Measurements from ENCODE around the gene AIDA.
A peak's percentile ranks its signal among the peaks of the same experiment; 100 is the strongest.
"Not testable (repeated sequence)": the region's sequence is repeated elsewhere in the genome, so short reads cannot be mapped to it uniquely, and the experiment has no call there.

AIDA gene

DNA sequence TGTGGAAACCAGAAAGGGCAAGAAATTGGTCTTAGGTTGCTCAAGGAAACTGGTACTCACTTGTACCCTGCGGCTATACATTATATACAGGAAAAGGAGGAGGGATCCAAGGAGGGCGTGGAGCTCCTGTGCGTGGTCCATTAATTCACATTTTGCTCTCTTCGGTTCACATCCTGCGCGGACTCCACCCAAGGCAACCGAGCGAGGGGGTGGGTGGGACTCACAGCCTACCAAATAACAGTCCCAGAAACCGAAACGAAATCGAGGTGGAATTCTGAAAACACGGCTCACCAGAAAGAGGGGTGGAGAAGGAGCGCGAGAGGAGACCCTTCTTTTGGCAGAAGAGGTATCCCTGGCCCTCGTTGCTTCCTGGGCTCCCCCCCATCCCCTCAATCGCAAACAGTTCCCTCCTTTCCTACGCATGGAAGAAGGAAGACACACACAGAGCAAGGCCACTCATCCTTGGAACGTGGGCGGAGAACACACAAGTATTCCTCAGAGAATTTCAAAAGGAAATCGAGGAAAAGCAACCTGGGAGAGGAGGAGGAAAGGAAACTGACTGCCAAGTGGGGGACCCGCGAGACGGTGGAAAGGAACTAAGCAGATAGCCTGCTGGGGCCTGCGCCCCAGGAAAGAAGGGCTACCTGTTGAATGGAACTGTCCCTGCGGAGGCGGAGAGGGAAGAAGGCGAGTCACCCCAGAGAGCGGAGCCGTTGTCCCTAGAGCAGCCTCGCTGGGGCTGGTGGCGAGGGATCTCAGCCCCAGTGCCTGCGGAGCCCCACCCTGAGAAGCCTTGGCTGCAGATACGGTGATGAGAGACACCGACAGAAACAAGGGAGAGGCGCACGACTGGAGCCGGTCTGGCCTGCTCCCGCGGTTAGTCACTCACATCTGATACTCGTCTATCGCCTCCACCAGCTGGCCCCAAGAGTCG, 705 bp downstream of the AIDA start:
- DNase-seq: peak; percentile 4 to 32

DNA sequence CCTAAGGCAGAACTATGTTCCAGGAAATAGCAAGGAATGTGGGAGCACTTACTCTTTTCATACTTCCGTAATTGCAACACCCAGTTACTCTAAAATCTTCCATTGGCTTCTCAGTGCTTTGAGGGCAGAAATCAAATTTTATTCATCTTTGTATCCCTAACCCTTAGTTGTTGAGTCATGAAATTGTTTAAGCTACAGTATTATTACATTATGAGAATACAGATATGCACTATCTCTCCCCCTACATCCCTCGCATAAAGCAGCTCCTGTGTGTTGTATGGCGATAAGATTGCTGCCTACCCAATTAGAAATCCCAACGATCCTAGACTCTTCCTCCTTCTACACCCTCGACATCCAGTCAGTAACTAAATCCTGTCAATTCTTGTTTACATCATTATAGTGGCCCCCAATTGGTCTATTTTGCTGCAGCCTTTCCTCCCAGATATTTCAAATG, 2.6 kb downstream of the AIDA start:
- no peak for DNase-seq

DNA sequence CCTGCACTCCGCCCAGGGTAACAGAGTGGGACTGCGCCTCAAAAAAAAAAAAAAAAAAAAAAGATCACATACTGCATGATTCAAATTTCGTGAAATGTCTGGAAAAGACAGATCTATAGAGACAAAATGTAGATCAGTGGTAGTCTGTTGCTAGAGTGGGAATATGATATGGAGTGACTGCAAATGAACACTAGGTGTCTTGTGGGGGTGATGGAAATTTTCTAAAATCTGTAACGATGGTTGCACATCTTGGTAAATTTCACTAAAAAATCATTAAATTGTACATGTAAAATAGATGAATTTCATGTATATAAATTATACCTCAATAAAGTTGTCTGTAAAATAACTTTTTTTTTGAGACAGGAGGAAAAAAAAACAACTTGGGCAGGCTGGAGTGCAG, 5.5 kb downstream of the AIDA start:
- no peak for DNase-seq

DNA sequence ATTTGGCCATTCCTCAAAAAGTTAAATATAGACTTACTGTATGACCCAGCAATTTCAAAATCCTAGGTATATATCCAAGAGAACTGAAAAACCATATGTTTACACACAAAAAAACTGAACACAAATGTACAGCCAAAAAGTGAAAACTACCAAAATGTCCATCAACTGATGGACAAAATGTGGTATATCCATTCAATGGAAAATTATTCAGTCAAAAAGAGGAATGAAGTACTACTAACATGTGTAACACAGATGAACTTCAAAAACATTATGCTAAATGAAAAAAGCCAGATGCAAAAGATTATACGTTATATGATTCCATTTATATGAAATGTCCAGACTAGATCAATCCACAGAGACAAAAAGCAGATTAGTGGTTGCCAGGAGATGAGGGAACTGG, 8.0 kb downstream of the AIDA start:
- no peak for DNase-seq

DNA sequence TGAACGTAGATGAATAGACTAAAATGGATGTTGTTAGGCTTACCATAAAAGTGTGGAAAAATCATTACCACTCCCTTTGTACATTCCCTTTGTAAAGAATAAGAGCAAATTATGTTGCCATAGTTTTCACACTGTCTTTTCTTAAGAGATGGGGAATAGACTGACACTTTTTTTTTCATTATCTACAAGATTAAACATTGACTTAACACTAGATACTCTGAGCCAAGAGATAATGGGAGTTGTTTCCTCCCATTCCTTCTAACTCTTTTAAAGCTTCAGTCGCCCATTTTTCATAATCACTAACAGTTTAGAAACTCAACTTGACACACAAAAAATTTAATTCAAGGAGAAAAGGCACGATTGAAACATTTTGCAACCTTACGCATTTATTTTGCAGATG, 10.1 kb downstream of the AIDA start:
- no peak for DNase-seq

DNA sequence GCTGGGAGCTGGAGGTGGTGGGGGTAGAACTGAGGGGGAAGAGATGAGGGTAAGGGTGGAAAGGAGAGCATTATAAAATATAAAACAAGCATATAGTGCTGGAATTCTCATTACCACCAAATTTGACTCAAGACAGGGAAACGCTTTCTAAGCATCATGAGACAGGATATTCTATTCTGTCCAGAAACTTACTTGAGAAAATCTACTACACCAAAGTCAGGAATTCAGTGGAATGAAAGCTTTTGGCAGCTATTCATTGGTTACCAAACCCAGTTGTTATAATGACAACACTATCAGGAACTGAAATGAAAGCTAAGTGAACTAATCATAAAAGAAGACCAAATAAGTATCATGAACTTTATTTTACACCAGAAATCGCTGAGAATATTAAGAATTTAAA, 14.5 kb downstream of the AIDA start:
- DNase-seq: no peak

DNA sequence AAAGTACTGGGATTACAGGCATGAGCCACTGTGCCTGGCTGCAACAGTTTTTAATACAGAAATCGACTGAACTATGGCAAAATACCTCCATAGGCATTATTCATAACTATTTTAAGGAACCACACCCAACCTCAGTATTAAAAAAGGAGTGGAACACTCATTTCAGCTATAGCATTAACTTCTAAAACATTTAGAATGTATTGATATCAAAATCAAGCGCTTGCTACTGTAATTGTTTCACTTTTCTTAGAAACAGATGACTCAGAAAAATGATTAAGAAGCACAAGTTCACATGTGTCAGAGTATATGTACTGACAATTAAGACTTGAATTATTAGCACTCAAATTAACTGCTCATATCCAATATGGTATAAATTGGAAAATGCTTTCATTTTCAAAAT, 15.1 kb downstream of the AIDA start:
- DNase-seq: no peak

DNA sequence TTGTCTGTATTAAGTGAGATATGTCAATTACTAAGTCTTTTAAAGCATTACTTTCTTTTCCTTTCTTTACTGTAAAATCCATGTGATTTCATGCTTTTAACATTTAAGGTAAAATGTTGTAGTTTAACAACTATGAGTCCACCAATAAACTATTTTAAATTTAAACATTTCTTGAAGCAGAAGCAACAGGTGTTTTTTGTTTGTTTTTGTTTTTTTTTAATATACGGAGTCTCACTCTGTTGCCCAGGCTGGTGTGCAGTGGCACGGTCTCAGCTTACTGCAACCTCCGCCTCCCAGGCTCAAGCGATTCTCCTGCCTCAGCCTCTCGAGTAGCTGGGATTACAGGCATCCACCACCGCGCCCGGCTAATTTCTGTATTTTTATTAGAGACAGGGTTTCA, 15.6 kb downstream of the AIDA start:
- DNase-seq: no peak

DNA sequence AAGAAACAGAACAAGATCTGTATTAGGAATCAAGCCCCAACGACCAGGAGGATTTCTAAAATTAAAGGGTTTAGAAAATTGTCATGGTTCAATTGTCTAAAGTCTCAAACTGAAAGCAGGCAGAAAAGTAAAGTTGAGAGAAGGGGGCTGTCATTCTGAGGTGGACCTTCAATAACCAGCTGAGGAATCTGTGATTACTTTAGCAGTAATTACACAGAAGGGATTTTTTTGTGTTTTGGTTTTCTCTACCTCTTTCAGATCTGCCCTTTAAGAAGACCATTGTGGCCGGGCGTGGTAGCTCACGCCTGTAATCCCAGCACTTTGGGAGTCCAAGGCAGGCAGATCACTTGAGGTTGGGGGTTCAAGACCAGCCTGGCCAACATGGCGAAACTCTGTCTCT, 17.4 kb downstream of the AIDA start:
- no peak for DNase-seq

DNA sequence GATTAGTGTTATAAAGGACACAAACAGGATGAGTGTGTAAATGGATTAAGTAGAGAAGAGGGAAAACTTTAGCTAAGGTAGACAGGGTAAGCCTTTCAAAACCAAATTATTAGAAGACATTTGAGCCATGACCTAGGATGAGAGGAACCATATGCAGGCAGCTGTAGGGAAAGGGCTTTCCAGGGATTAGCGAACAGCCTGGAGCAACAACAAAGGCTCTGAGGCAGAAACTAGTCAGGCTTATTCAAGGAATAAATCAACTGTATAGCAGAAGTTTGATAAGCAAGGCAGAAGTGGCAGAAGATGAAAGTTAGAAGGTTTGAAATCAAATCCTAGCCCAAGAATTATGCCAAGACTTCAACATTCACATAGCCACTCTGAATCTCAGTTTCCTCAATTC, 21.3 kb downstream of the AIDA start:
- DNase-seq: no peak

DNA sequence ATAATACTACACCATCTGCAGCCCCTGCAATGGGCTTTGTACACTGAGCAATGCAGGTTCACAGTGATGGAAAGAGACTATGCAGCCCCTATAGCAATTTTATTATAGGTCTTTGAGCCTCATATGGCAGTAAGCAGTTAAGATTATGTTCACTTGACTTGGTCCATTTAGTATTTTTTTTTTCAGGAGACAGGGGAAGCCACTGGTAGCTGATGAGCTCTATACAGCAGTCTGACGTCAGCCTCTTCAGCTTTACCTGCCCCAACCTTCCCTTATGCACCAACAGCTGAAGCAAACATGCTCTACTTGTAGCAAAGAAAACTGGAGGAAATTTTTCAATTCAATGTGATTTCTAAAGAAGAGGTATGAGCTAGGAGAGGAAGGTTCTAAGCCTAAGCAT, 32.2 kb downstream of the AIDA start:
- DNase-seq: no peak

DNA sequence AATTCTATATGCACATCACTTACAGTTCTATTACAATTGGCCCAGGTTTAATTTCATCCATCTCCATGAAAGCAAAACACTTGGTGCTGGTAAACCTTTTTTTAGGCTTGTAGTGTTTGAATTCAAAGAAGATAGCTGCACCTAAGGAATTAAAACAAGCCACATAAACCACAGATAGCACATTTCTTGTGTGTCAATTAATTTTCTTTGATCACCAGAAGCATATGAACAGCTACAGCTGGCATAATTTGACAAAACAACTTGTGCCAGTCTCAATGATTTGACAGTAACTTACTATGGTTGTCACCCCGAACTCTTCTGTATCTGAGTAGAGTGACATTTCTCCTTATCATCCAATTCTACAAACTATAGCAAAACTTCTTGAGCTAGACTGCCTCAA, 42.2 kb downstream of the AIDA start:
- DNase-seq: no peak

DNA sequence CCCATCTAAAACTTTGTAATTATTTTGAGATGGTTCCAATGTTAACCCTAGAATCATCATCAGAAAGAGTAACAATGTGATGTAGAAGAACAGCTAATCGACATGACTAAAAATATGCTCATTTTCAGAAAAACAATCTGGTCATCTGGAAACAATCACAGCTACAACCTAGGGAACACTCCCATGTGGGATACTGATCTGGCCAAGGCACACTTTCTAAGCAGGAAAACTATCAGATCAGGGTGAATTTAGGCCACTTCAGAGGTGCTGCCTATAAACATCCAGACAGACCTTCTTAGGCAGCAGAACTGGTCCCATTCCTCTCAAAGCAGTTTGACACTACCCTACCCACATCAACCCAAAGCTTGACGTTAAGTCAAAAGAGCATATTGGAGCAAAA, 43.2 kb downstream of the AIDA start:
- DNase-seq: not testable (repeated sequence)

DNA sequence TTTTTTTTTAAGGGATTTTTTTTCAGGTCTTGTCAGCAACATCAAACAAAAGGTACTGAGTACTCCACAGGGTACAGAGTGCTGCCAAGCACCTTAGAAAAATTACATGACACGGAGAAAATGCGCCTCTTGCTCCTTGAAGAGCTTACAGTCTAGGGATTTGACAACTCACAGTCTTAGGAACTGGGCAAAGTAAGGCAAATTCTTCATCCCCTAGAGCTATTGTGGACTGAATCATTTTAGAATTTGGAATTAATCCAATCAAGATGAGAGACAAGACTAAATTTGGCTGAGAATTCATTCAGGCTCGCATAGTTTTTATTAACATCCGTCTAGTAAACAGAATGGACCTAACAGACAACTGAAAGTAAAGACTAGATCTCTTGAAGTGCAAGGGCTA, 44.1 kb downstream of the AIDA start:
- DNase-seq: not testable (repeated sequence)

DNA sequence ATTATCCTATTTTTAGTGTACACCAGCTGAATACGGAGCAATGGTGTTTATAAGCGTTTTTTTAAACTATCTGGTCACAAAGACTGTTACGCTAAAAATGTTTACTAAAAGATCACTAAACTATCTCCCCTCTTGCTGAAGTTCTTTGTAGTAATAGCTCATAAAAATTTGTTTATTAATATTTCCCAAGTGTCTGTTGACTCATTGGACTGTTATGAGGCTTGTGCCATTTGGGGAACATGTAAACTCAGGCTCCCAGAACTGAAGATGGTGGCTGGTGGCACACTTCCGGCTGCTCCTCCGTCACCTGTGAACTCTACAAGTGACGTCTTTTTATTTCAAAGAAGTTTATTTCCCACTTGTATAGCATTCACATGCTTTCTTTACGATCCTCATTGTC, 46.3 kb downstream of the AIDA start:
- no peak for DNase-seq

DNA sequence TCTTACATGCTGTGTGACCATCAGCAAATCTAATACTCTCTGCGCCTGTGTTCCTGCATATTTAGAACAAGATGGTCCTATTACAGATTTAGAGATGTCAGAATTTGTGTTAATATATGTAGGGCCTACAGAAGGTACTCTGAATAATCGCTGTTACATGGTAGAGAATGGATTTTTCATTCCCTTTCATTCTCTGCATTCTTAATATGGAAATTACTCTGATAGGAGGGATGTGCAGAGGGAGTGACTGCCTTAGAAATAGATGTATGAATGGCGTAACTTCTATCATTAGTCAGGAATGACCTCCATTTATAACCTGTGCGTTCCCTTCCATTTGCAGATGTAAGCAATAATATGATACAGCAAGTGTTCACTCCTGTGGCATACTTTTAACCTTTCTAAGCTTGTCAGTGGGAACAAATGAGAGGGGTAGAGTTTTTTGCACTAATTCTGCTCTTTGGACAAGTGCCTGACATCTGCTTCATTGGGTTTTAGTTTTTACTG, 48.8 kb downstream of the AIDA start:
- DNase-seq: no peak

DNA sequence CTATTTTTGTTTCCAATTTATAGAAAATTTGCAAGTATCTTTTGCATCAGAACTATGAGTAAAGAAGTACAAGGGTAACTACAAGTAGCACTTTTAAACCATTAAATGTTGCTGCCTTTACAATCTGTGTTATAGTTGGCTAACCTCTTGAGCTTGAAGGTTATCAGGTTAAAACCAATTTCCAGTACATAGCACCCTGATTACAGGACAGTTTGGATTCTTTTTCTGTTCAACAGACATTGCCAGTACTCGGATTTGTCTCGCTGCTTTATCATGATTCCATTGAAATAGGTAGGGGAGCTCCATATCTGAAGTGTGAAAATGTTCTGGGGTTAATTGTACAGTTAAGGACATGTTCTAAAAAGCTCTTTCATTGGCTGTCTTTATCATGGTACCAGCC, 54.4 kb downstream of the AIDA start:
- DNase-seq: no peak

DNA sequence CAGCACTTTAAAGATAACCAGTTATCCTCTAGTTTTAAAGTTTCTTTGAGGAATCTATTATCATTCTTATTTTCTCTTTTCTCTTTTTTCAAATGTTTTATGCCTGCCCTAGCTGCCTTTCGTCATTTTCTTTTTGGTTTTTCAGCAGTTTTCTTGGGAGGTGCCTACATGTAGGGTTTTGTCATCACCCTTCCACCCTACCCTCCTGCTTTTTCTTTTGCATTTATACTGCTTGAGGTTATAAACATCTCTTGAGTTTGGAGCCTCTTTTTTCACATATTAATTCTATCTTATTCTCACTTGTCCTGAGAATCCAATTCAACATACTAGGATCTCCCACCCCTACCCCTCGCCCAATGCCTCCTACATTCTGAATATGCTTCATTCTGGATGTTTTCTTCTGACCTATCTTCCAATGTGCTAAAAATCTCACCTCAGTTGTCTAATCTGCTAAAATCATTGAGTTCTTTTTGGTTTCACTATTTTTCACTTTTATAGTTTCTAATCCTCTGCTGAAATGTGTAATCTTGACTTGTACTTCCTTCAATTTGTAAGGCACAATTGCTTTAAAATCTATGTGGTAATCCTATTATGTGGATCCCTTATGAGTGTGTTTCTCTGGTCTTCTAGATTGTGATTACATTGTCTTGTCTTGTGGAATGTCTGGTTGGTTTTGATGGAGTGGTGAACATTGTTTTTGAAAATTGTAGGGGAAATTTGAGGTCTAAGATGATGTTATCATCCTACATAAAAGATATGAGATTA, 55.7 kb downstream of the AIDA start:
- DNase-seq: no peak

DNA sequence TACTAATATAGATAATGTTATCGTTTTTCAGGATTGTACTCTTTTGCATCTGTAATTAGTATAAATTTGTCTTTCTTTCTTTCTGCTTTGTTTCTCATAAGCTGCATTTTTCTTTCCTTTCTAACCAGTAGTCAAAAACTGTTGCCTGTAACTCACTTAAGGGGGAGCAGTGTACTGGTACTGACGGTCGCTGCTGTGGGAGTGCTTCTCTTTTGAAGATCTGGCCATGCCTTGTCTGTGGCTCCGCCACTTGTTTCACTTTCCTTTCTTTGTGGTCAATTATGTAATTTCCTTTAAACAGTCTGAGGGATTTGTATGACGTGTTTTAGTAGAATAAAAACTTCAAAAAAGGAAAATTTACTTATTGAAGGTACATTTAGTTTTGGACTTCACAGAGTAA, 57.4 kb downstream of the AIDA start:
- no peak for DNase-seq

DNA sequence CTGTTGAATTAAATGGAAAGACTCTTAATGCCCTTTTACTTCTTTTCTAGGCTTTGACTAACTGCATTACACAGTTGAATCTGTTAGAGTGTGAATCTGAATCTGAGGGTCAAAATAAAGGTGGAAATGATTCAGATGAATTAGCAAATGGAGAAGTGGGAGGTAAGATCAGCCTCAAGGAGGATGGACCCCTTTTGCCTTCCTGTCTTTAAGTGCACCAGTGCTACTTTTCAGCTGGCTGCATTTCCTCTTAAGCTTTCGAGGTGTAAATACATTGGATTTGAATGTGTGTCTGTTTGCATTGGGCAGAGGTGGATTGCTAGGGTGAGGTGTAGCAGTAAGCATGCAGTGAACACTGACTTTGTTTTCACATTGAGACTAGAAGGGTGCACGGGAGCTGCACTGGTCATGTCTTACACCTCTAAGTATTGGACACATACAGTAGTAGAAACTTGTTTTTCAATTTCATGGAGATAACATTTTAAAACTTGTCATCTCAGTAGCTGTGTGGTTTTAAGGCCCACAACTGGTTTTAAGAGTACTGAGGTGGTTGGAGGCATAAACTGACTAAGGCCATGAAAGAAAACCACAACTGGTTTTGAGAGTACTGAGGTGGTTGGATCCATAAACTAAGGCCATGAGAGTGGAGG, 59.0 kb downstream of the AIDA start:
- DNase-seq: no peak

DNA sequence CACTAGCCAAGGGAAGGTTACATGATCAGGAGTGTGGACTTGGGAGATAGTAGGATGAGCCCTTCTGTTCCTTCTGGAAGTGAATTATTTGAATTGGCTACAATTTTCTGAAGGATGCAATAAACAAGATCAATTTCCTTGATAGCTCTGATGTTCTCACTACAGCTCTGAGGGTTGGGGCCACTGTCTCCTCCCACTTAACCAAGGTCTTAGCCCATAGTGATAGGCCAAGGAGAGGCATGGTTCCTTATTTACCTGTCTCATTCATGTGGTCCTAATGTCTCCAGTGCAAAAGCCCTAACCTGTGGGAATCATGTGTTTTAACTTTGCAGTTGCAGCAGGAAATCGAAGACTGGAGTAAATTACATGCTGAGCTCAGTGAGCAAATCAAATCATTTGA, 59.6 kb downstream of the AIDA start:
- no peak for DNase-seq

DNA sequence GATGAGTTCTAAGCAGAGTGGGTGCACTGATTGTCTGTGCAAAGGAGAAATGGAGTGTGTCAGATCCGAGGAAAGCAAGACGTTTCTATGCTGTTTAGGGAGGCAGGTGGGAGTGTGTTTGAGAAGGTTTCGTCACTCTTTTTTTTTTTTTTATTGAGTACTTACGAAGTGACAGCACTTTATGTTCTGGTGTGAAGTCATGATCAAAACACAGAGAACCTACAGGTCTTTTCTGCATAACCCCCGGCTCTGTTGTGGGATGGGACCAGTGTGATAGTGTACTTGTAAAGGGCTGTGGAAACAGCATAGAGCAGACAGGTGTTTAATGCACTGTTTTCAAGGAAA, 67.7 kb downstream of the AIDA start:
- no peak for DNase-seq

DNA sequence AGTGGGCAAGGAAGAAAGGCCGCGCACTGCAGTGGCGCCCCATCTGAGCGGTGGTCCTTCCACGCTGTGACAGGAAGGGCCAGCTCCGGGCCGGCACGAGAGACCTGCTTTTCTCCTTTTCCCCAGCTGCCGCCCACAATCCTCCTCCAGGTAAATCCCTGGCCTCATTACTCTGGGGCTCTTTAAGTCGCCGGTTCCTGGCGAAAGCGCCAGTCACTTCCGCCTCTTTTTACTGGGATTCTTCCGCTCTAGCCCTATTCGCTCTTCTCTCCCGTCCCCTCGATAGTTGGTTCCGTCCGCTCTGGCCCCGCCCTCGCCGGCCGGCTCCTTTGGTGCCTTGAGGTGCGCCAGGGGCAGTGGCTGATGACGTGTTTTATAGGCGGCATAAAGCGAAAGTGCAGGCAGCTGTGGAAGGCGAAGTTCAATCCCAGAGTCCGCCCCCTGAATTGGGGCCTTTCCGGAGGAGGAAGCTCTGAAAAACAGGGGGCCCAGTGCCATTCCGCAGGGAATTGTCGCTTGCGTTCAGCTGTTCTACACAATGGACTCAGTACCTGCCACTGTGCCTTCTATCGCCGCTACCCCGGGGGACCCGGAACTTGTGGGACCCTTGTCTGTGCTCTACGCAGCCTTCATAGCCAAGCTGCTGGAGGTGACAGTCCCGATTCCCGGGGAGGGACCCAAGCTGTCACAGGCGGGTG, 68.2 kb downstream of the AIDA start:
- DNase-seq: peak; percentile 95 to 96

Measured in SHP77 (cell line).